Heart left ventricle (tissue), 13 donors: Measurements from ENCODE around the gene CDCA7.

Source experiments
- POLR2A ChIP-seq, 2 donors: fragments of 450-650 bp; IDR thresholded peaks; one replicate each; pipeline ENCODE4 v1.6.1; 2017; ENCODE audit warnings: antibody characterized with exemption in 2 of 2, mild to moderate bottlenecking in 2 of 2, moderate library complexity in 2 of 2
- TF ChIP-seq, protein P1 (sequence below), 12 donors: fragments of 200-600 bp; sonication (generic) in 4 of 12; IDR thresholded peaks; one replicate each; pipeline versions ENCODE4 v1.5.0 to v1.8.0; 2018 to 2022; ENCODE audit warnings: antibody characterized with exemption in 12 of 12, mild to moderate bottlenecking in 5 of 12
- donor health status: ischemic (EF 13 %, LVEDD 7.1; RV severe dilation, severe dysfunction).
- donor health status: DM: no; HTN: yes; CAD: no.
- donor health status: DM: no; HTN: no; CAD: no.
- donor health status: ischemic (EF 25% LVEDD 6.9; RV normal size, moderate dysfunction).
- donor health status: ischemic (EF 25% LVEDD 5.7; RV mildly dilated, moderate dysfunction).
- donor health status: ischemic (EF 35%, LVEDD 5.7; RV mildly dilated, moderate dysfunction).
- donor health status: nonischemic (EF 11% LVEDD 7.7; RV severe dilation, severe dysfunction).
- donor health status: DM: yes; HTN: yes; CAD: no.
- donor health status: PGD.
- donor health status: ischemic (EF 29% LVEDD 5.4; RV normal size, mild dysfunction).
- donor health status: nonischemic (EF 23%, LVEDD 6.1; RV moderate dilation, normal function).

- TF ChIP-seq, protein P1, sequence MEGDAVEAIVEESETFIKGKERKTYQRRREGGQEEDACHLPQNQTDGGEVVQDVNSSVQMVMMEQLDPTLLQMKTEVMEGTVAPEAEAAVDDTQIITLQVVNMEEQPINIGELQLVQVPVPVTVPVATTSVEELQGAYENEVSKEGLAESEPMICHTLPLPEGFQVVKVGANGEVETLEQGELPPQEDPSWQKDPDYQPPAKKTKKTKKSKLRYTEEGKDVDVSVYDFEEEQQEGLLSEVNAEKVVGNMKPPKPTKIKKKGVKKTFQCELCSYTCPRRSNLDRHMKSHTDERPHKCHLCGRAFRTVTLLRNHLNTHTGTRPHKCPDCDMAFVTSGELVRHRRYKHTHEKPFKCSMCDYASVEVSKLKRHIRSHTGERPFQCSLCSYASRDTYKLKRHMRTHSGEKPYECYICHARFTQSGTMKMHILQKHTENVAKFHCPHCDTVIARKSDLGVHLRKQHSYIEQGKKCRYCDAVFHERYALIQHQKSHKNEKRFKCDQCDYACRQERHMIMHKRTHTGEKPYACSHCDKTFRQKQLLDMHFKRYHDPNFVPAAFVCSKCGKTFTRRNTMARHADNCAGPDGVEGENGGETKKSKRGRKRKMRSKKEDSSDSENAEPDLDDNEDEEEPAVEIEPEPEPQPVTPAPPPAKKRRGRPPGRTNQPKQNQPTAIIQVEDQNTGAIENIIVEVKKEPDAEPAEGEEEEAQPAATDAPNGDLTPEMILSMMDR (IDR thresholded peaks at IDR 0.05): no peak
- no peak for TF ChIP-seq POLR2A (IDR thresholded peaks at IDR 0.05)
Measured at GRCh38 chr2:173399229-173399628, 44.6 kb downstream of the CDCA7 start.
